Measurements from ENCODE around the gene UNC13B.
"Not testable (repeated sequence)": the region's sequence is repeated elsewhere in the genome, so short reads cannot be mapped to it uniquely, and the experiment has no call there.

UNC13B gene

GRCh38 chr9:35164711-35165110 lies 2.9 kb downstream of the UNC13B start:
- DNase-seq, result no peak

DNA sequence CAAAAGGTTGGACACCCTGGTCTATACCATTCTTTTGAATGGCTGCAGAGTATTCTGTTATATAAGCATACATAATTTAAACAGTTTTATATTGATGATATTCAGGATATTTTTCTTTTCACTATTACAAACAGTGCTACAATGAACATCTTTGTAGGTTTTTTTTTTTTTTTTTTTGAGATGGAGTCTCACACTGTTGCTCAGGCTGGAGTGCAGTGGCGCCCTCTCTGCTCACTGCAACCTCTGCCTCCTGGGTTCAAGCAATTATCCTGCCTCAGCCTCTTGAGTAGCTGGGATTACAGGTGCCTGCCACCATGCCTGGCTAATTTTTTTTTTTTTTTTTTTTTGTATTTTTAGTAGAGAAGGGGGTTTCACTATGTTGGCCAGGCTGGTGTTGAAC lies 5.6 kb downstream of the UNC13B start:
- not testable (repeated sequence) for DNase-seq

- DNase-seq, result no peak
Observed at GRCh38 chr9:35168963-35169362, 7.2 kb downstream of the UNC13B start.

GRCh38 chr9:35172878-35173277 lies 11.1 kb downstream of the UNC13B start:
- DNase-seq, result no peak

GRCh38 chr9:35177520-35177919 lies 15.7 kb downstream of the UNC13B start:
- no peak for DNase-seq

GRCh38 chr9:35179347-35180280 lies 17.8 kb downstream of the UNC13B start:
- no peak for DNase-seq

DNA sequence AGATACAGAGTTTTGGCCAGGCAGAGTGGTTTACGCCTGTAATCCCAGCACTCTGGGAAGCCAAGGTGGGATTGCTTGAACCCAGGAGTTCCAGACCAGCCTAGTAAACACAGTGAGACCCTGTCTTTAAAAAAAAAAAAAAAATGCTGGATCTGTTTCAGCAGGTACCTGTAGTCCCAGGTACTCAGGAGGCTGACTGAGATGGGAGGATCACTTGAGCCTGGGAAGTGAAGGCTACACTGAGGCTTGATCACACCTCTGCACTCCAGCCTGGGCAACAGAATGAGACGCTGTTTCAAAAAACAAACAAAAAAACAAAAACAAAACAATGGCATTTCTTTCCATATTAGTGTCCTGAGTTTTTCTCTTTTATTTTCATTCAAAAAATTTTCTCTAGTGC lies 19.0 kb downstream of the UNC13B start:
- no peak for DNase-seq

- DNase-seq, result not testable (repeated sequence)
Observed at GRCh38 chr9:35182401-35182800, 20.6 kb downstream of the UNC13B start.

GRCh38 chr9:35182996-35183754 lies 21.4 kb downstream of the UNC13B start:
- DNase-seq, result not testable (repeated sequence)

DNA sequence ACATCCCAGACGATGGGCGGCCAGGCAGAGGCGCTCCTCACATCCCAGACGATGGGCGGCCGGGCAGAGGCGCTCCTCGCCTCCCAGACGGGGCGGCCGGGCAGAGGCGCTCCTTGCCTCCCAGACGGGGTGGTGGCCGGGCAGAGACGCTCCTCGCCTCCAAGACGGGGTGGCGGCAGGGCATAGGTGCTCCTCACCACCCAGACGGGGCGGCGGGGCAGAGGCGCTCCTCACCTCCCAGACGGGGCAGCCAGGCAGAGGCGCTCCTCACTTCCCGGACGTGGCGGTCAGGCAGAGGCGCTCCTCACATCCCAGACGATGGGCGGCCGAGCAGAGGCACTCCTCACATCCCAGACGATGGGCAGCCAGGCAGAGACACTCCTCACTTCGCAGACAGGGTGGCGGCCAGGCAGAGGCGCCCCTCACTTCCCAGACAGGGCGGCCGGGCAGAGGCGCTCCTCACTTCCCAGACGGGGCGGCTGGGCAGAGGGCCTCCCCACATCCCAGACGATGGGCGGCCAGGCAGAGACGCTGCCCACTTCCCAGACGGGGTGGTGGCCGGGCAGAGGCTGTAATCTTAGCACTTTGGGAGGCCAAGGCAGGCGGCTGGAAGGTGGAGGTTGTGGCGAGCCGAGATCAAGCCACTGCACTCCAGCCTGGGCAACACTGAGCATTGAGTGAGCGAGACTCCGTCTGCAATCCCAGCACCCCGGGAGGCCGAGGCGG lies 22.1 kb downstream of the UNC13B start:
- not testable (repeated sequence) for DNase-seq

- no peak for DNase-seq
Observed at GRCh38 chr9:35186524-35186923, 24.7 kb downstream of the UNC13B start.

DNA sequence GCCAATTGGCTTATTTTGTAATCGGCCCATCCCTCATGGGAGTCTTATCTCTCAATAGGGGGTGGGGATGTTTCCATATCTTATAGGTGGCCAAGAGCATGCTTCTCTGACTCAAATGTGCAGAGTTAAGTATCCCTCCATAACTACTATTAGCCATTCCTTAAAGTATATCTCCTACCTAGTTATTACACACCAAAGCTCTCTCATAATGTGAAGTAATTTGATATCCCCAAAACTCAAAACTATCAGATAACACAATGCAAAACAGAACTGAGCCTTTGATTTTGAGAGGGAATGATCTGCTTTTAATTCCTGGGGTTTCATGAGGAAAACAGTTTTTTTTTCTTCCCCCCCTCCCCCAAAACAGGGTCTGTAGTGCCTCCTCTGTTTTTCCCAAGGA lies 28.4 kb downstream of the UNC13B start:
- DNase-seq, result no peak

DNA sequence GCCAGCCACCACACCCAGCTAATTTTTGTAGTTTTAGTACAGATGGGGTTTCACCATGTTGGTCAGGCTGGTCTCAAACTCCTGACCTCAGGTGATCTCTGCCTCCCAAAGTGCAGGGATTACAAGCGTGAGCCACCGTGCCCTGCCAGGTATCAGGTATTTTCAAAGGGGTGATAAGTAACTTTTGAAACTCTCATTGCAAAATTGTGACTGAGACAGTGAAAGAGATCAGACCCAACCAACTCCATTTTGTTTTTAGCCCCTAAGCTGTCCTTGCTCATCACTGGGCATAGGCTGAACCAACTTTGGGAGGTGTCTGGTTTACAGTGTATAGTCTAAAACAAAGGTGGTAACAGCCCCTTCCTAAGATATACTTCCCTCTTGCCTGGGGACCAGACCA lies 29.3 kb downstream of the UNC13B start:
- DNase-seq, result no peak

- DNase-seq, result no peak
Observed at GRCh38 chr9:35193762-35194161, 32.0 kb downstream of the UNC13B start.

- DNase-seq, result no peak
Observed at GRCh38 chr9:35195683-35196082, 33.9 kb downstream of the UNC13B start.

GRCh38 chr9:35198191-35198590 lies 36.4 kb downstream of the UNC13B start:
- DNase-seq, result no peak

- no peak for DNase-seq
Observed at GRCh38 chr9:35203528-35203927, 41.7 kb downstream of the UNC13B start.

DNA sequence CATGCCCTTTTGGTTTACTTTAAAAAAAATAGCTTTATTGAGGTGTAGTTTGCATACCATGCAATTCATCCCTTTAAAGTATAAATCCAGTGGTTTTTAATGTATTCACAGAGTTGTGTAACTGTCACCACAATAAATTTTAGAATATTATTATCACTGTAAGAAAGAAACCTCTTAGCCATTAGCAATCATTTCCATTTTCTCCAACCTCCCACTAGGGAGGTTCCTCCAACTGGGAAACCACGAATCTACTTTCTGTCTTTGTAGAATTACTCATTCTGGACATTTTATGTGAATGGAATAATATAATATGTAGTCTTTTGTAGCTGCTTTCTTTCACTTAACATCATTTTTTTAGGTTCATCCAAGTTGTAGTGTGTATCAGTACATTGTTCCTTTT lies 43.5 kb downstream of the UNC13B start:
- no peak for DNase-seq

GRCh38 chr9:35211854-35212253 lies 50.0 kb downstream of the UNC13B start:
- no peak for DNase-seq

DNA sequence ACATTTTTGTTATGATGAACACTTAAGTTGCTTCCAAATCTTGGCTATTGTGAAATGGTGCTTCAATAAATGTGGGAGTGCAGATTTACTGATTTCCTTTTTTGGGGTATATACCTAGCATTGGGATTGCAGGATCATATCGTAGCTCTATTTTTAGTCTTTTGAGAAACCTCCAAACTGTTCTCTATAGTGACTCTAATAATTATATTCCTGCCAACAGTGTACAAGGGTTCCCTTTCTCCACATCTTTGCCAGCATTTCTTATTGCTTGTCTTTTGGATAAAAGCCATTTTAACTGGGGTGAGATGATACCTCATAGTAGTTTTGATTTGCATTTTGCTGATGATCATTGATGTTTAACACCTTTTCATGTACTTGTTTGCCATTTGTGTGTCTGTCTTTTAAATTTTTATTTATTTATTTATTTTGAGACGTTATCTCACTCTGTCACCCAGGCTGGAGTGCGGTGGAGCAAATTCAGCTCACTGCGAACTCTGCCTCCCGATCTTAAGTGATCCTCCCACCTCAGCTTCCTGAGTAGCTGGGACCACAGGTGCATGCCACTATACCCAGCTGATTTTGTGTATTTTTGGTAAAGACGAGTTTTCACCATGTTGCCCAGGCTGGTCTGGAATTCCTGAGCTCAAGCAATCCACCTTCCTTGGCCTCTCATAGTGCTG lies 59.0 kb downstream of the UNC13B start:
- DNase-seq, result no peak

GRCh38 chr9:35225677-35226076 lies 63.9 kb downstream of the UNC13B start:
- DNase-seq, result no peak

DNA sequence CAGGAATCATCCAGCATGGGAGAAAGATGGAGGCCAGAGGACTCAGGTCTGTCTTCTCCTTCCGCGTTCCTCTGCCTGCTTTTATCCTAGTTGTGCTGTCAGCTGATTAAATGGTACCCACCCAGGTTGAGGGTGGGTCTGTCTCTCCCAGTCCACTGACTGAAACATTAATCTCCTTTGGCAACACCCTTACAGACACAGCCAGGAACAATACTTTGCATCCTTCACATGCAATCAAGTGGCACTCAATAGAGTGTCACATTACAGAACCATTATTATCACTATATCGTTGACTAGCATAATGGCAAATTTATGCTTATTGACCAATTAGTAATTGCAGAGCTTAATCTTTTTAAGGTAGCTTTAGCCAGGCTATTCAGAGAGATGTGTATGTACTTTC lies 64.8 kb downstream of the UNC13B start:
- no peak for DNase-seq

DNA sequence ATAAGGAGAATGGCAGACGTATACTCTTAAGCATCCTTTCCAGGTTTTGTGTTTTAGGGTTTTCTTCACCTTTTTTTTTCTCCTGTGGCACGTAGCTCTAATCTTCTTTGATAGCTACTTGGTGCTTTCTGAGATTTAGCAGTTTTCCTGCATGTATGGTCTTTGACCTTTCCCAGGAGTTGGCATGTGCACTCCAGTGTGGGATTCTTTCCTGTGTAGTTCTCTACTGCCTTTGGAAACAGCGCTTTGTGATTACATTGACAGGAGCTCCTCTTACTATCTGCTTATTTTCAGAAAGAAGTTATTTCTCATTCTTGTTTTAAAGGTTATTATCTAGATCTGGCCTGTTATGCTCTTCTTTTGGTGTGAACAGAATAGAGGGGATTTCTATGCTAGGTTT lies 65.5 kb downstream of the UNC13B start:
- no peak for DNase-seq
